GM23338 (cell line): Measurements from ENCODE around the gene RNF19B. TPM values are rescaled to one million over a fixed set of nuclear protein-coding genes. Genes with fewer than 3 reads are reported as not detected.

Experiments
- ATAC-seq: fragments of 200-7000 bp; cut with Tn5 transposase; 3 replicates; pipeline ENCODE4 v1.9.1; 2020
- DNase-seq: peaks from one replicate; pipeline ENCODE4 v3.0.0-alpha.2; 2015; ENCODE audit warnings: low spot score
- H2AFZ ChIP-seq: fragments of 200-600 bp; sonication (generic); 2 replicates; pipeline ENCODE4 v1.8.0; 2016; ENCODE audit warnings: antibody characterized with exemption, mild to moderate bottlenecking, moderate library complexity
- H3F3A ChIP-seq: fragments of 200-600 bp; sonication (generic); replicated peaks from 2 replicates; pipeline ENCODE4 v1.8.0; 2017; ENCODE audit warnings: antibody characterized with exemption, mixed run types, low read depth
- H3K27ac ChIP-seq: fragments of 200-600 bp; sonication (generic); 2 replicates; pipeline ENCODE4 v1.6.1; 2016; ENCODE audit warnings: low read depth
- H3K27me3 ChIP-seq: fragments of 200-600 bp; sonication (generic); 2 replicates; pipeline ENCODE4 v1.8.0; 2016; ENCODE audit warnings: mild to moderate bottlenecking, mixed run types, moderate library complexity; ENCODE audit not compliant: insufficient read depth
- H3K36me3 ChIP-seq: fragments of 200-600 bp; sonication (generic); 2 replicates; pipeline ENCODE4 v1.8.0; 2016; ENCODE audit warnings: mild to moderate bottlenecking; ENCODE audit not compliant: insufficient read depth
- H3K4me1 ChIP-seq: fragments of 200-600 bp; sonication (generic); 2 replicates; pipeline ENCODE4 v1.8.0; 2016; ENCODE audit warnings: mild to moderate bottlenecking, moderate library complexity; ENCODE audit not compliant: insufficient read depth
- H3K4me2 ChIP-seq: fragments of 200-600 bp; sonication (generic); 2 replicates; pipeline ENCODE4 v1.7.1; 2017; ENCODE audit warnings: mixed run types
- H3K4me3 ChIP-seq: fragments of 200-600 bp; sonication (generic); 2 replicates; pipeline ENCODE4 v1.6.1; 2016; ENCODE audit warnings: mixed run types
- H3K79me2 ChIP-seq: fragments of 200-600 bp; sonication (generic); replicated peaks from 2 replicates; pipeline ENCODE4 v1.8.0; 2017; ENCODE audit warnings: mild to moderate bottlenecking; ENCODE audit not compliant: insufficient read depth
- H3K9me2 ChIP-seq: fragments of 200-600 bp; sonication (generic); 2 replicates; pipeline ENCODE4 v1.8.0; 2017; ENCODE audit not compliant: insufficient read depth
- H4K20me1 ChIP-seq: fragments of 200-600 bp; sonication (generic); replicated peaks from 2 replicates; pipeline ENCODE4 v1.8.0; 2017; ENCODE audit warnings: mild to moderate bottlenecking; ENCODE audit not compliant: insufficient read depth
- H3K27ac Mint-ChIP-seq: 2 replicates; pipeline ENCODE4 v1.8.0; 2020; ENCODE audit warnings: inconsistent platforms, mild to moderate bottlenecking, moderate library complexity, mixed read lengths
- H3K27me3 Mint-ChIP-seq: 3 replicates; pipeline ENCODE4 v1.8.0; 2022; ENCODE audit warnings: low read depth, mild to moderate bottlenecking, moderate library complexity, mixed read lengths, inconsistent platforms; ENCODE audit not compliant: insufficient read depth, poor library complexity
- H3K36me3 Mint-ChIP-seq: 3 replicates; pipeline ENCODE4 v1.8.0; 2021; ENCODE audit warnings: low read depth, mild to moderate bottlenecking, inconsistent platforms, moderate library complexity, mixed read lengths
- H3K4me1 Mint-ChIP-seq: 3 replicates; pipeline ENCODE4 v1.8.0; 2020; ENCODE audit warnings: mild to moderate bottlenecking, inconsistent platforms, mixed read lengths
- H3K4me3 Mint-ChIP-seq: 3 replicates; pipeline ENCODE4 v1.8.0; 2021; ENCODE audit warnings: moderate library complexity, mild to moderate bottlenecking, inconsistent platforms, mixed read lengths
- H3K9me3 Mint-ChIP-seq: 3 replicates; pipeline ENCODE4 v1.8.0; 2020; ENCODE audit warnings: moderate library complexity, mild to moderate bottlenecking, inconsistent platforms, mixed read lengths
- CTCF ChIP-seq, 2 experiments: fragments of 200-600 bp in 1 of 2; sonication (generic) in 1 of 2; conservative IDR thresholded peaks; 2 replicates each; pipeline versions ENCODE4 v1.5.1 to v1.6.1; 2016 to 2017; ENCODE audit warnings: antibody characterized with exemption in 2 of 2, low read depth in 2 of 2, mild to moderate bottlenecking in 2 of 2, moderate library complexity in 1 of 2
- ETS1 ChIP-seq: IDR thresholded peaks from 2 replicates; pipeline ENCODE4 v1.6.1; 2016; ENCODE audit warnings: antibody characterized with exemption
- POLR2AphosphoS5 ChIP-seq: IDR thresholded peaks from 2 replicates; pipeline ENCODE4 v1.6.1; 2016; ENCODE audit warnings: antibody characterized with exemption, low read depth
- REST ChIP-seq: IDR thresholded peaks from one replicate; pipeline ENCODE4 v1.6.1; 2018; ENCODE audit warnings: antibody characterized with exemption; ENCODE audit not compliant: unreplicated experiment
- STAT1 ChIP-seq: IDR thresholded peaks from one replicate; pipeline ENCODE4 v1.6.1; 2016; ENCODE audit warnings: antibody characterized with exemption; ENCODE audit not compliant: unreplicated experiment
- polyA plus RNA-seq: library from polyadenylated mRNA; unstranded; fragments of >200 nt; fragmentation: Nextera tagmentation; extraction: Ambion mirVana; gene quantifications from 2 replicates; pipeline ENCODE4 v1.2.1, GENCODE V29; 2016
- total RNA-seq: library from RNA; depleted of rRNA; stranded (reverse); fragments of >200 nt; shearing (Covaris generic); gene quantifications from 2 replicates; pipeline ENCODE4 v1.2.3, GENCODE V29; 2014

The RNF19B gene
- total and polyA plus RNA-seq, 2 experiments from 2014 or later, result 2.9 to 11.9 TPM

GRCh38 chr1:32944180-32944579 is 20.4 kb downstream of the RNF19B start:
- Histone ChIP-seq H3K27me3 (no peaks in the 10 kb centered on the region), H3K4me1 (no peaks in the 10 kb centered on the region), H3F3A (no peaks in the 10 kb centered on the region), H3K27ac (no peak overlapping the region), H2AFZ (no peak overlapping the region), H4K20me1 (0 out of 2 replicates have a peak, but pooled peaks cover 3% of the 10 kb centered on the region), H3K4me3 (no peak overlapping the region), H3K4me2 (no peak overlapping the region), H3K36me3 (0 out of 2 replicates have a peak, but pooled peaks cover 6% of the 10 kb centered on the region), H3K79me2 (no peaks in the 10 kb centered on the region), H3K9me2 (no peaks in the 10 kb centered on the region)
- Mint-ChIP-seq H3K4me3 (no peak overlapping the region), H3K4me1 (no peaks in the 10 kb centered on the region), H3K9me3 (no peaks in the 10 kb centered on the region), H3K36me3 (peaks cover 29% of the 10 kb centered on the region), H3K27me3 (no peaks in the 10 kb centered on the region), H3K27ac (no peak overlapping the region)
- DNase-seq, result no peak
- no peak for ATAC-seq
- TF ChIP-seq CTCF (conservative IDR thresholded peaks at IDR 0.05; ENCODE audit: low read depth in 2 of 2), result no peak
- TF ChIP-seq STAT1, result no peak
- no peak for TF ChIP-seq ETS1
- TF ChIP-seq POLR2AphosphoS5, result no peak

- no peaks in the 10 kb centered on the region for H3K4me1 Mint-ChIP-seq
- no peaks in the 10 kb centered on the region for H3K9me3 Mint-ChIP-seq
- no peak overlapping the region for H3K27ac Mint-ChIP-seq
- Histone ChIP-seq H3K4me3 (no peak overlapping the region), H3K27ac (no peak overlapping the region), H4K20me1 (no peaks in the 10 kb centered on the region), H3K4me2 (no peak overlapping the region), H3K36me3 (peaks cover 15% of the 10 kb centered on the region; the same call in 1 of the 2 replicates), H3K79me2 (no peaks in the 10 kb centered on the region), H2AFZ (no peak overlapping the region), H3K27me3 (no peaks in the 10 kb centered on the region), H3K9me2 (no peaks in the 10 kb centered on the region), H3K4me1 (no peaks in the 10 kb centered on the region), H3F3A (no peaks in the 10 kb centered on the region)
- H3K36me3 Mint-ChIP-seq, result peaks cover 30% of the 10 kb centered on the region
- no peaks in the 10 kb centered on the region for H3K27me3 Mint-ChIP-seq
- DNase-seq, result no peak
- no peak for ATAC-seq
- H3K4me3 Mint-ChIP-seq, result no peak overlapping the region
- TF ChIP-seq CTCF (conservative IDR thresholded peaks at IDR 0.05; ENCODE audit: low read depth in 2 of 2), result no peak
- TF ChIP-seq REST, result no peak
These were observed 24.8 kb downstream of the RNF19B start for GRCh38 chr1:32939655-32940371.
